Heart left ventricle (tissue), 16 donors: Measurements from ENCODE around the gene NPBWR2. TPM values are rescaled to one million over a fixed set of nuclear protein-coding genes. Genes with fewer than 3 reads are reported as not detected.

Source experiments
- ATAC-seq, 4 donors: fragments of 200-7000 bp; cut with Tn5 transposase; one replicate each; pipeline ENCODE4 v1.9.1; 2020 to 2022; ENCODE audit warnings: moderate library complexity in 4 of 4, mild to moderate bottlenecking in 3 of 4, moderate number of reproducible peaks in 1 of 4
- DNase-seq, 5 donors: peaks; one replicate each; pipeline ENCODE4 v3.0.0-alpha.2; 2020
- H3K27ac ChIP-seq, 12 donors: fragments of 200-600 bp; sonication (generic) in 4 of 12; one replicate each; pipeline versions ENCODE4 v1.5.0 to v1.8.0; 2016 to 2022; ENCODE audit warnings: mild to moderate bottlenecking in 2 of 12
- H3K27me3 ChIP-seq, 9 donors: fragments of 200-600 bp; sonication (generic) in 2 of 9; one replicate each; pipeline versions ENCODE4 v1.5.1 to v1.8.0; 2016 to 2022; ENCODE audit warnings: mild to moderate bottlenecking in 3 of 9
- H3K36me3 ChIP-seq, 9 donors: fragments of 200-600 bp; sonication (generic) in 2 of 9; one replicate each; pipeline versions ENCODE4 v1.5.0 to v1.8.0; 2018 to 2022; ENCODE audit warnings: mild to moderate bottlenecking in 2 of 9
- H3K4me1 ChIP-seq, 12 donors: fragments of 200-600 bp; sonication (generic) in 4 of 12; one replicate each; pipeline versions ENCODE4 v1.5.0 to v1.8.0; 2016 to 2022; ENCODE audit warnings: mild to moderate bottlenecking in 3 of 12
- H3K4me3 ChIP-seq, 12 donors: fragments of 200-600 bp; sonication (generic) in 4 of 12; one replicate each; pipeline versions ENCODE4 v1.5.0 to v1.8.0; 2017 to 2022; ENCODE audit warnings: mild to moderate bottlenecking in 9 of 12, moderate library complexity in 4 of 12
- H3K9me3 ChIP-seq, 12 donors: fragments of 200-600 bp; sonication (generic) in 4 of 12; one replicate each; pipeline versions ENCODE4 v1.5.0 to v1.8.0; 2016 to 2022; ENCODE audit warnings: mild to moderate bottlenecking in 1 of 12
- CTCF ChIP-seq, 12 donors: fragments of 200-600 bp; sonication (generic) in 4 of 12; IDR thresholded peaks; one replicate each; pipeline versions ENCODE4 v1.5.0 to v1.8.0; 2018 to 2022; ENCODE audit warnings: antibody characterized with exemption in 12 of 12, mild to moderate bottlenecking in 5 of 12
- POLR2A ChIP-seq, 2 donors: fragments of 450-650 bp; IDR thresholded peaks; one replicate each; pipeline ENCODE4 v1.6.1; 2017; ENCODE audit warnings: antibody characterized with exemption in 2 of 2, mild to moderate bottlenecking in 2 of 2, moderate library complexity in 2 of 2
- WGBS, 4 donors: extraction: QIAGEN DNeasy Blood & Tissue Kit in 2 of 4; methylation state at CpG; one replicate each; pipeline versions ENCODE4 v1.1.5 to v1.1.7; 2013 to 2018; 5-methylcytosine and 5-hydroxymethylcytosine counted together
- intact Hi-C, 10 donors: fragments of 100-400 bp; cut with DNase I; formaldehyde crosslinking; loops; one replicate each; pipeline versions ENCODE4 v1.11.1 to v1.14.2; 2022
- polyA plus RNA-seq, 2 donors: library from polyadenylated mRNA; stranded (reverse); fragments of 200-250 nt; gene quantifications; one replicate each; pipeline ENCODE4 v1.2.3, GENCODE V29; 2013
- total RNA-seq, 9 donors: library from RNA; depleted of rRNA in 2 of 9; stranded (reverse); fragments of >200 nt in 2 of 9; fragmentation: NEBNext Ultra II Directional in 3 of 9; extraction: Animal tissue kit (Norgen Biotek cat#: 25700) in 3 of 9; gene quantifications; one replicate each; pipeline versions ENCODE4 v1.1.0 to v1.2.4, GENCODE V29; 2016 to 2023
- donor health status: ischemic (EF 13 %, LVEDD 7.1; RV severe dilation, severe dysfunction).
- donor health status: healthy with polysubstance abuse.
- donor health status: DM: no; HTN: yes; CAD: no.
- donor health status: DM: no; HTN: no; CAD: no.
- donor health status: ischemic (EF 25% LVEDD 6.9; RV normal size, moderate dysfunction).
- donor health status: ischemic (EF 25% LVEDD 5.7; RV mildly dilated, moderate dysfunction).
- donor health status: healthy.
- donor health status: DM: yes; HTN: yes; CAD: no.
- donor health status: ischemic (EF 35%, LVEDD 5.7; RV mildly dilated, moderate dysfunction).
- donor health status: nonischemic (EF 11% LVEDD 7.7; RV severe dilation, severe dysfunction).
- donor health status: DM: yes; HTN: yes; CAD: no.
- donor health status: PGD.
- donor health status: ischemic (EF 29% LVEDD 5.4; RV normal size, mild dysfunction).
- donor health status: nonischemic (EF 23%, LVEDD 6.1; RV moderate dilation, normal function).

Gene NPBWR2
- total and polyA plus RNA-seq, 11 donors: not detected

GRCh38 chr20:64080013-64080812 is 27.2 kb downstream of the NPBWR2 start, which contains the start of gene OPRL1:
Gene OPRL1 (plus strand): TSS chr20:64080082. CDS start chr20:64092721, 12,639 bp downstream.
- Histone ChIP-seq H3K4me1 (peaks cover 2 to 63% (median 29%) of the 10 kb centered on the region in 12 donors), H3K27me3 (peaks cover 3 to 18% (median 14%) of the 10 kb centered on the region in 9 donors), H3K27ac (peak within 1 kb of the TSS; percentile 65 to 95 (median 86)), H3K4me3 (peak within 1 kb of the TSS; percentile 37 to 93 (median 82)), H3K9me3 (no peaks in the 10 kb centered on the region), H3K36me3 (peaks cover 0 to 12% (median 0%) of the 10 kb centered on the region in 9 donors)
- ATAC-seq (peak in 3 of 4 donors; percentile 9 to 15 (median 13)), DNase-seq (no peak)
- intact Hi-C loops: loop anchor here in 4 of 10 donors (2.0 to 5.0 kb wide), 3 partner anchors 41 to 177 kb away; partner anchors contain the start of gene PCMTD2 (in 1 of the 4)
- WGBS, 4 donors: 4 to 22% (median 8%) methylated on average over 8 to 62 of the region's 62 CpGs
- TF ChIP-seq POLR2A (IDR thresholded peaks at IDR 0.05) (no peak), CTCF (IDR thresholded peaks at IDR 0.05) (no peak)

GRCh38 chr20:64079273-64080012 is 27.9 kb downstream of the NPBWR2 start, which contains the start of gene RGS19:
Gene RGS19 (minus strand): TSS chr20:64079518. CDS start chr20:64076886, 2,632 bp downstream.
- WGBS, 4 donors: 1 to 12% (median 1%) methylated on average over 2 to 73 of the region's 73 CpGs

GRCh38 chr20:64078934-64079272 is 28.5 kb downstream of the NPBWR2 start:
- Histone ChIP-seq H3K36me3 (peaks cover 0 to 25% (median 3%) of the 10 kb centered on the region in 9 donors), H3K4me3 (peak overlapping the region; percentile 37 to 93 (median 82)), H3K27ac (peak overlapping the region; percentile 65 to 95 (median 86)), H3K4me1 (peaks cover 2 to 54% (median 25%) of the 10 kb centered on the region in 12 donors), H3K27me3 (peaks cover 0 to 5% (median 2%) of the 10 kb centered on the region in 9 donors), H3K9me3 (no peaks in the 10 kb centered on the region)
- ATAC-seq (no peak), DNase-seq (no peak)
- 26 to 35% (median 33%) methylated on average over 4 of the region's 4 CpGs for WGBS, 4 donors
- TF ChIP-seq CTCF (IDR thresholded peaks at IDR 0.05) (no peak), POLR2A (IDR thresholded peaks at IDR 0.05) (no peak)
- intact Hi-C loops: no loop called here

More at GRCh38 chr20:64079273-64080012, 27.9 kb downstream of the NPBWR2 start, which contains the start of gene RGS19:
- Histone ChIP-seq H3K27me3 (peaks cover 0 to 10% (median 7%) of the 10 kb centered on the region in 9 donors), H3K36me3 (peaks cover 0 to 20% (median 0%) of the 10 kb centered on the region in 9 donors), H3K4me1 (peaks cover 2 to 60% (median 27%) of the 10 kb centered on the region in 12 donors), H3K27ac (peak within 1 kb of the TSS; percentile 65 to 95 (median 86)), H3K9me3 (no peaks in the 10 kb centered on the region), H3K4me3 (peak within 1 kb of the TSS; percentile 37 to 93 (median 82))
- TF ChIP-seq CTCF (IDR thresholded peaks at IDR 0.05) (no peak), POLR2A (IDR thresholded peaks at IDR 0.05) (no peak)
- intact Hi-C loops: loop anchor here in 4 of 10 donors (2.0 to 5.0 kb wide), 3 partner anchors 41 to 178 kb away; partner anchors contain the start of gene PCMTD2 (in 1 of the 4)
- ATAC-seq (peak; percentile 33 to 67 (median 55)), DNase-seq (peak; percentile 80 to 92 (median 85))
